GM21447 (cell line): ENCODE data around the gene ZNF569.
"Not testable (repeated sequence)": the region's sequence is repeated elsewhere in the genome, so short reads cannot be mapped to it uniquely, and the experiment has no call there.

ENCODE experiments used
- ATAC-seq: cut with Tn5 transposase; IDR thresholded peaks from one replicate; pipeline ENCODE4 v1.9.1; 2021; ENCODE audit not compliant: unreplicated experiment

Gene ZNF569

GRCh38 chr19:37466798-37467607 lies at the start of gene ZNF569:
TSS of gene ZNF569 (minus strand) at chr19:37467444. CDS start at chr19:37444921, 22,523 bp downstream.
- peak; percentile 59 for ATAC-seq

GRCh38 chr19:37513397-37513796 lies 46.2 kb upstream of the ZNF569 start:
- no peak for ATAC-seq

GRCh38 chr19:37511821-37512220 lies 44.6 kb upstream of the ZNF569 start:
- no peak for ATAC-seq

- no peak for ATAC-seq
Observed at GRCh38 chr19:37511186-37511585, 43.9 kb upstream of the ZNF569 start.

- ATAC-seq, result no peak
Observed at GRCh38 chr19:37507167-37507464, 39.9 kb upstream of the ZNF569 start.

- no peak for ATAC-seq
Observed at GRCh38 chr19:37506387-37507166, 39.3 kb upstream of the ZNF569 start, which contains the start of gene ZNF793. TSS of gene ZNF793 (plus strand) at chr19:37506939. CDS start at chr19:37523440, 16,501 bp downstream.

GRCh38 chr19:37505958-37506386 lies 38.7 kb upstream of the ZNF569 start:
- no peak for ATAC-seq

- no peak for ATAC-seq
Observed at GRCh38 chr19:37492213-37492612, 25.0 kb upstream of the ZNF569 start.

GRCh38 chr19:37484406-37485168 lies 17.3 kb upstream of the ZNF569 start:
- no peak for ATAC-seq

GRCh38 chr19:37472165-37472564 lies 4.9 kb upstream of the ZNF569 start:
- no peak for ATAC-seq

- ATAC-seq, result no peak
Observed at GRCh38 chr19:37470216-37470615, 3.0 kb upstream of the ZNF569 start.

- peak; percentile 58 for ATAC-seq
Observed at GRCh38 chr19:37468961-37469777, 1.9 kb upstream of the ZNF569 start, which contains the start of gene ZNF570. TSS of gene ZNF570 (plus strand) at chr19:37469356. CDS start at chr19:37470355, 999 bp downstream.

- no peak for ATAC-seq
Observed at GRCh38 chr19:37467608-37468090, 405 bp upstream of the ZNF569 start.

- ATAC-seq, result no peak
Observed at GRCh38 chr19:37466277-37466797, 907 bp downstream of the ZNF569 start.

GRCh38 chr19:37452500-37453245 lies 14.6 kb downstream of the ZNF569 start:
- no peak for ATAC-seq

GRCh38 chr19:37413313-37414084 lies 53.7 kb downstream of the ZNF569 start:
- no peak for ATAC-seq

- no peak for ATAC-seq
Observed at GRCh38 chr19:37412700-37413099, 54.5 kb downstream of the ZNF569 start.

GRCh38 chr19:37406140-37406846 lies 61.0 kb downstream of the ZNF569 start:
- not testable (repeated sequence) for ATAC-seq
